ENCODE data around the gene GP1BB.

GP1BB gene

DNA sequence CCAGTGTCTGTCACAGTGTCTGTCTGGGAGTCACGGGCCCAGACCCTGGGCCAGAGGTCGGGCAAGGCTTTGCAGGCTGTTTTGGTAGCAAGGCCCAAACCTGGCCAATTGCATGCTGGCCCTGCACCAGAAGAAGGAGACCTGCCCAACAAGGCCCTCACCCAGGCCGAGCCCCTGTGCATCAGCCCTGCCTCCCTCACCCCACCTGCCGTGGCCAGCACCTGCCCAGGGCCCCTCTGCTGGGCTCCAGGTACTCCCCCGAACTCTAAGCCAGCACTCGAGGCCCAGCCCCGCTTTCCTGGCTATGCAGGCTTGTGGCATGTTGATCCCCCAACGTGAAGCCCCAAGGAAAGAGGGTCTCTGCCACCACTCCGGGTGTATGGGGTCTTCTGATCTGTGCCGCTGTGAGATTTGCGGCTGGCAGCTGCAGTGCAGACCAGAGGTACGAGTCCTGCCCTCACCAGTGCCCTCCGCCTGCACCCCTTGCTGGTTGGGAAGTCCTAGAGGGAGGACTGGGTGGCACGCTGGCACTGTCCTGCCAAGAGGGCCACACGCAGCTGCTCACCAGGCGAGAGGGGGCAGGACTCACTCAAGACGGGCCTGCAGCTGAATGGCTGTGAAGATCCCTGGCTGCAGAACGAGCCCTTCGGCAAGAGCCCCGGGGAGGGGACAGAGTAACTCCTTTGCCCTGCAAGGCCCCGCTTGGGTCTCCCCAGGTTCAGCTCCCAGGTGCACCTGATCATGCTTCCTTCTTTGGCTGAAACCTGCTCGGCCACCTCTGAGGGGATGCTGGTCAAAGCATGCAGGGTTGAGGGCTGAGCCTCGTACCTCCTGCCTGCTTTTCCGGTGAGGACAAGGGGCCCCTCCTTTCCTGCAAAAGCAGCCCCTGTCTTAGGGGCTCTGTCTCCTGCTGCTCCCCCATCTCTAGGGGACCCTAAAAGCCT is 15.7 kb upstream of the GP1BB start:
- no peak overlapping the region for H4K8ac ChIP-seq (ENCODE audit: low read depth, low read length)
- H3K27ac ChIP-seq (ENCODE audit: low read depth, low read length) = no peak overlapping the region
- no peaks in the 10 kb centered on the region for H3K79me2 ChIP-seq (ENCODE audit: control insufficient read depth, insufficient read depth, low read length, poor library complexity)
- no peak overlapping the region for H4K12ac ChIP-seq (ENCODE audit: low read depth, low read length)
- H3K36me3 ChIP-seq (ENCODE audit: control insufficient read depth in 1 of 2, insufficient read depth in 2 of 2, low read length in 2 of 2) = no peaks in the 10 kb centered on the region
- no peak overlapping the region for H2AK5ac ChIP-seq (ENCODE audit: low read length)
- no peak overlapping the region for H3K4me2 ChIP-seq (ENCODE audit: low read length)
- H2BK120ac ChIP-seq (ENCODE audit: insufficient read depth, low read length, poor library complexity) = no peak overlapping the region
- H3K9me3 ChIP-seq (ENCODE audit: insufficient read depth, low read depth, low read length) = peaks cover 2% of the 10 kb centered on the region
- peak in 1 of 2 donors; percentile 39 for DNase-seq
- H3K4me1 ChIP-seq (ENCODE audit: control insufficient read depth in 1 of 2, insufficient read depth in 2 of 2, low read length in 2 of 2) = peaks cover 0 to 2% of the 10 kb centered on the region in 2 experiments
- peaks cover 2% of the 10 kb centered on the region for H3K27me3 ChIP-seq (ENCODE audit: insufficient read depth, low read length)
- H2BK5ac ChIP-seq (ENCODE audit: low read depth, low read length, poor library complexity) = no peak overlapping the region
- no peak overlapping the region for H3K9ac ChIP-seq (ENCODE audit: low read length)
- no peak overlapping the region for H2BK12ac ChIP-seq (ENCODE audit: low read length)
- no CpG with 5 or more reads among the region's 24 CpGs for WGBS (ENCODE audit: extremely low coverage, insufficient coverage, insufficient read length)
- H3K4me3 ChIP-seq (ENCODE audit: low read depth, low read length) = no peak overlapping the region
- H3K4ac ChIP-seq (ENCODE audit: low read depth, low read length) = no peak overlapping the region
- no peak overlapping the region for H2AFZ ChIP-seq (ENCODE audit: insufficient read depth, low read length, poor library complexity)
- H4K91ac ChIP-seq (ENCODE audit: low read depth, low read length) = no peak overlapping the region
- H3K79me1 ChIP-seq (ENCODE audit: low read length) = no peaks in the 10 kb centered on the region
- H3K14ac ChIP-seq (ENCODE audit: low read length) = no peak overlapping the region
- no peak overlapping the region for H3K18ac ChIP-seq (ENCODE audit: low read length)
- H3K23ac ChIP-seq (ENCODE audit: low read length) = no peak overlapping the region

- Histone ChIP-seq H3K79me2 (ENCODE audit: control insufficient read depth, insufficient read depth, low read length, poor library complexity) (no peaks in the 10 kb centered on the region), H3K4ac (ENCODE audit: low read depth, low read length) (no peak overlapping the region), H3K27ac (ENCODE audit: low read depth, low read length) (no peak overlapping the region), H3K4me1 (ENCODE audit: control insufficient read depth in 1 of 2, insufficient read depth in 2 of 2, low read length in 2 of 2) (peaks cover 0 to 2% of the 10 kb centered on the region in 2 experiments), H3K36me3 (ENCODE audit: control insufficient read depth in 1 of 2, insufficient read depth in 2 of 2, low read length in 2 of 2) (no peaks in the 10 kb centered on the region), H2BK5ac (ENCODE audit: low read depth, low read length, poor library complexity) (no peak overlapping the region), H2BK12ac (ENCODE audit: low read length) (no peak overlapping the region), H2BK120ac (ENCODE audit: insufficient read depth, low read length, poor library complexity) (no peak overlapping the region), H2AFZ (ENCODE audit: insufficient read depth, low read length, poor library complexity) (no peak overlapping the region), H4K8ac (ENCODE audit: low read depth, low read length) (no peak overlapping the region), H3K18ac (ENCODE audit: low read length) (no peak overlapping the region), H4K12ac (ENCODE audit: low read depth, low read length) (no peak overlapping the region), H3K27me3 (ENCODE audit: insufficient read depth, low read length) (peaks cover 6% of the 10 kb centered on the region), H3K4me2 (ENCODE audit: low read length) (no peak overlapping the region), H3K14ac (ENCODE audit: low read length) (no peak overlapping the region), H3K9me3 (ENCODE audit: insufficient read depth, low read depth, low read length) (peaks cover 2% of the 10 kb centered on the region), H3K4me3 (ENCODE audit: low read depth, low read length) (no peak overlapping the region), H3K79me1 (ENCODE audit: low read length) (no peaks in the 10 kb centered on the region), H4K91ac (ENCODE audit: low read depth, low read length) (no peak overlapping the region), H2AK5ac (ENCODE audit: low read length) (no peak overlapping the region), H3K23ac (ENCODE audit: low read length) (no peak overlapping the region), H3K9ac (ENCODE audit: low read length) (no peak overlapping the region)
- no CpG with 5 or more reads among the region's 20 CpGs for WGBS (ENCODE audit: extremely low coverage, insufficient coverage, insufficient read length)
- DNase-seq = no peak
Observed at GRCh38 chr22:19708321-19709011, 14.9 kb upstream of the GP1BB start.

DNA sequence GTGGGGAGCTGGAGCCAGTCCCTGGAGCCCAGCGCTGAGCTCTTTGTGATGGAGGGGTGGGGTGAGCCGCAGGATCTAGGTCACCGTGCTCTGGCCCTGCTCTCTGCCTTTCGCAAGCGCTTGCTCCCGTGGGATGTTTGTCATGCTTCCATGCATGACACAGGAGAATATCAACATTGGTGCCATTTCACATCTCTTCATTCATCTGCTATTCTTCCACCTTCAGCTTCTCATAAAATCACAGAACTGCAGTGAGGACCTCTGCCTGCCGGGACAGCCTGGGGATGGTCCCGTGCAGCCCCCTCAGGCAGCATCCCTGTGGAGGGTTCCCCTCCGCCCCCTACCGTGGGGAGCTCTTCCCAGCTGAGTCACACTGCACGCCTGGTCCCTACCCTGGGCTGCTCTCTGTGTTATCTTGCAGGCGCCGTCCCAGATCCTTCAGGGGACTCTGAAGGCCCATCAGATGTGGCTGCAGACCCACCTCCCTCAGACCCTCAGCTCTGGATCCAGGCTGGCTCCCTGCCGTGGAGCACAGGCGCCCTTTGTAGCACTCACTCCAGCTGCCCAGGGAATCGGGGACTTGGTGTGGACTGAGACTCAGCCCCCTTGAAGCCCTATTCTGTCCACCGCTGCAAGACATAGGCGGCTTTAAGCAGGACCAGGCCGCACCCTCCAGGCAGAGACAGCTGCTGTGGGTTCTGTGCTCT is 14.1 kb upstream of the GP1BB start:
- H3K79me1 ChIP-seq (ENCODE audit: low read length) = no peaks in the 10 kb centered on the region
- H3K18ac ChIP-seq (ENCODE audit: low read length) = no peak overlapping the region
- H4K91ac ChIP-seq (ENCODE audit: low read depth, low read length) = no peak overlapping the region
- no peak overlapping the region for H3K4me2 ChIP-seq (ENCODE audit: low read length)
- H3K27ac ChIP-seq (ENCODE audit: low read depth, low read length) = no peak overlapping the region
- H2BK12ac ChIP-seq (ENCODE audit: low read length) = no peak overlapping the region
- H3K23ac ChIP-seq (ENCODE audit: low read length) = no peak overlapping the region
- no CpG with 5 or more reads among the region's 19 CpGs for WGBS (ENCODE audit: extremely low coverage, insufficient coverage, insufficient read length)
- DNase-seq = peak; percentile 69 to 76
- no peak overlapping the region for H3K9ac ChIP-seq (ENCODE audit: low read length)
- H2BK120ac ChIP-seq (ENCODE audit: insufficient read depth, low read length, poor library complexity) = no peak overlapping the region
- H4K12ac ChIP-seq (ENCODE audit: low read depth, low read length) = no peak overlapping the region
- no peak overlapping the region for H2BK5ac ChIP-seq (ENCODE audit: low read depth, low read length, poor library complexity)
- H3K4me3 ChIP-seq (ENCODE audit: low read depth, low read length) = no peak overlapping the region
- H2AK5ac ChIP-seq (ENCODE audit: low read length) = no peak overlapping the region
- no peaks in the 10 kb centered on the region for H3K79me2 ChIP-seq (ENCODE audit: control insufficient read depth, insufficient read depth, low read length, poor library complexity)
- no peak overlapping the region for H4K8ac ChIP-seq (ENCODE audit: low read depth, low read length)
- H3K9me3 ChIP-seq (ENCODE audit: insufficient read depth, low read depth, low read length) = peaks cover 2% of the 10 kb centered on the region
- peaks cover 12% of the 10 kb centered on the region for H3K27me3 ChIP-seq (ENCODE audit: insufficient read depth, low read length)
- H2AFZ ChIP-seq (ENCODE audit: insufficient read depth, low read length, poor library complexity) = no peak overlapping the region
- H3K14ac ChIP-seq (ENCODE audit: low read length) = no peak overlapping the region
- H3K4ac ChIP-seq (ENCODE audit: low read depth, low read length) = no peak overlapping the region
- no peaks in the 10 kb centered on the region for H3K36me3 ChIP-seq (ENCODE audit: control insufficient read depth in 1 of 2, insufficient read depth in 2 of 2, low read length in 2 of 2)
- peaks cover 0 to 2% of the 10 kb centered on the region in 2 experiments for H3K4me1 ChIP-seq (ENCODE audit: control insufficient read depth in 1 of 2, insufficient read depth in 2 of 2, low read length in 2 of 2)

GRCh38 chr22:19710020-19710768 is 13.1 kb upstream of the GP1BB start:
- Histone ChIP-seq H3K79me1 (ENCODE audit: low read length) (no peaks in the 10 kb centered on the region), H3K79me2 (ENCODE audit: control insufficient read depth, insufficient read depth, low read length, poor library complexity) (no peaks in the 10 kb centered on the region), H2AK5ac (ENCODE audit: low read length) (no peak overlapping the region), H4K91ac (ENCODE audit: low read depth, low read length) (no peak overlapping the region), H3K18ac (ENCODE audit: low read length) (no peak overlapping the region), H2BK5ac (ENCODE audit: low read depth, low read length, poor library complexity) (no peak overlapping the region), H3K4me3 (ENCODE audit: low read depth, low read length) (no peak overlapping the region), H3K9me3 (ENCODE audit: insufficient read depth, low read depth, low read length) (peaks cover 4% of the 10 kb centered on the region), H2BK12ac (ENCODE audit: low read length) (no peak overlapping the region), H3K4ac (ENCODE audit: low read depth, low read length) (no peak overlapping the region), H4K12ac (ENCODE audit: low read depth, low read length) (no peak overlapping the region), H3K4me2 (ENCODE audit: low read length) (no peak overlapping the region), H2BK120ac (ENCODE audit: insufficient read depth, low read length, poor library complexity) (no peak overlapping the region), H3K27ac (ENCODE audit: low read depth, low read length) (no peak overlapping the region), H3K9ac (ENCODE audit: low read length) (no peak overlapping the region), H3K27me3 (ENCODE audit: insufficient read depth, low read length) (peaks cover 21% of the 10 kb centered on the region), H2AFZ (ENCODE audit: insufficient read depth, low read length, poor library complexity) (no peak overlapping the region), H3K14ac (ENCODE audit: low read length) (no peak overlapping the region), H3K23ac (ENCODE audit: low read length) (no peak overlapping the region), H3K36me3 (ENCODE audit: control insufficient read depth in 1 of 2, insufficient read depth in 2 of 2, low read length in 2 of 2) (no peaks in the 10 kb centered on the region), H3K4me1 (ENCODE audit: control insufficient read depth in 1 of 2, insufficient read depth in 2 of 2, low read length in 2 of 2) (peaks cover 4% of the 10 kb centered on the region in 2 experiments), H4K8ac (ENCODE audit: low read depth, low read length) (no peak overlapping the region)
- no CpG with 5 or more reads among the region's 19 CpGs for WGBS (ENCODE audit: extremely low coverage, insufficient coverage, insufficient read length)
- no peak for DNase-seq
